Naive thymus-derived CD4-positive, alpha-beta T cell (primary cell): Measurements from ENCODE around the gene SCYL1. TPM values are rescaled to one million over a fixed set of nuclear protein-coding genes. Genes with fewer than 3 reads are reported as not detected.
A peak's percentile ranks its signal among the peaks of the same experiment; 100 is the strongest.
"Not testable (repeated sequence)": the region's sequence is repeated elsewhere in the genome, so short reads cannot be mapped to it uniquely, and the experiment has no call there.

Experiments used
- ATAC-seq: fragments of 150-1000 bp; cut with Tn5 transposase; 2 replicates; pipeline ENCODE4 v1.10.0; 2021; ENCODE audit warnings: mild to moderate bottlenecking, moderate library complexity
- CTCF ChIA-PET: fragments of 350-600 bp; sonication (Branson Sonifier 250); formaldehyde crosslinking; loops from one replicate; lab custom pipeline; 2021; ENCODE audit warnings: antibody characterized with exemption; lab: Charles Lee
- POLR2A ChIA-PET: fragments of 350-600 bp; sonication (Branson Sonifier 250); formaldehyde crosslinking; loops from one replicate; lab custom pipeline; 2021; ENCODE audit warnings: antibody characterized with exemption, inconsistent platforms; lab: Charles Lee
- DNase-seq, 9 donors: peaks; one replicate each; pipeline versions ENCODE4 v3.0.0 to v3.0.0-alpha.2; 2020 to 2022; ENCODE audit warnings: mixed read lengths in 1 of 9
- H3K27ac ChIP-seq: one replicate; pipeline ENCODE4 v1.7.0; 2013; ENCODE audit warnings: mild to moderate bottlenecking, low read depth, low read length, moderate library complexity
- H3K27me3 ChIP-seq, 2 donors: one replicate each; pipeline ENCODE4 v1.7.0; 2013; ENCODE audit warnings: low read length in 2 of 2, mild to moderate bottlenecking in 2 of 2, moderate library complexity in 2 of 2; ENCODE audit not compliant: control insufficient read depth in 2 of 2, insufficient read depth in 2 of 2
- H3K36me3 ChIP-seq, 3 experiments: 1 replicate in 2 of 3; 2 replicates in 1 of 3; pipeline ENCODE4 v1.7.0; 2013; ENCODE audit warnings: low read length in 3 of 3, mild to moderate bottlenecking in 3 of 3, moderate library complexity in 1 of 3; ENCODE audit not compliant: insufficient read depth in 3 of 3, control insufficient read depth in 2 of 3
- H3K4me1 ChIP-seq, 2 donors: one replicate each; pipeline ENCODE4 v1.7.0; 2013; ENCODE audit warnings: low read length in 2 of 2, mild to moderate bottlenecking in 2 of 2, moderate library complexity in 1 of 2; ENCODE audit not compliant: control insufficient read depth in 2 of 2, insufficient read depth in 2 of 2
- H3K4me3 ChIP-seq: 2 replicates; pipeline ENCODE4 v1.7.0; 2013; ENCODE audit warnings: mild to moderate bottlenecking, low read length
- H3K9me3 ChIP-seq, 3 experiments: 1 replicate in 2 of 3; 2 replicates in 1 of 3; pipeline ENCODE4 v1.7.0; 2013; ENCODE audit warnings: low read length in 3 of 3; ENCODE audit not compliant: control insufficient read depth in 2 of 3
- H3K27ac Mint-ChIP-seq, 9 donors: one replicate each; pipeline ENCODE4 v1.8.0; 2020 to 2022; ENCODE audit warnings: mixed read lengths in 9 of 9, mild to moderate bottlenecking in 8 of 9, moderate library complexity in 5 of 9, inconsistent platforms in 2 of 9
- H3K27me3 Mint-ChIP-seq, 5 donors: one replicate each; pipeline ENCODE4 v1.8.0; 2021 to 2022; ENCODE audit warnings: mixed read lengths in 5 of 5, mild to moderate bottlenecking in 1 of 5
- H3K36me3 Mint-ChIP-seq, 5 donors: one replicate each; pipeline ENCODE4 v1.8.0; 2020 to 2022; ENCODE audit warnings: mixed read lengths in 5 of 5, mild to moderate bottlenecking in 3 of 5, inconsistent platforms in 1 of 5
- H3K4me1 Mint-ChIP-seq, 7 donors: one replicate each; pipeline ENCODE4 v1.8.0; 2020 to 2022; ENCODE audit warnings: mixed read lengths in 7 of 7, mild to moderate bottlenecking in 3 of 7, inconsistent platforms in 1 of 7
- H3K4me3 Mint-ChIP-seq, 10 donors: one replicate each; pipeline ENCODE4 v1.8.0; 2020 to 2022; ENCODE audit warnings: mild to moderate bottlenecking in 10 of 10, mixed read lengths in 10 of 10, moderate library complexity in 6 of 10, inconsistent platforms in 2 of 10
- H3K9me3 Mint-ChIP-seq, 11 donors: one replicate each; pipeline ENCODE4 v1.8.0; 2020 to 2022; ENCODE audit warnings: mixed read lengths in 11 of 11, mild to moderate bottlenecking in 4 of 11, inconsistent platforms in 1 of 11, moderate library complexity in 1 of 11
- intact Hi-C, 2 donors: fragments of 100-400 bp; cut with micrococcal nuclease; formaldehyde crosslinking; loops; one replicate each; pipeline ENCODE4 v1.15.1; 2023
- polyA plus RNA-seq, 2 donors: library from polyadenylated mRNA; unstranded; fragments of 300-500 nt; fragmentation: Illumina TruSeq; gene quantifications; one replicate each; pipeline ENCODE4 v1.2.3, GENCODE V29; 2021
- total RNA-seq, 6 experiments: library from RNA in 5 of 6; stranded (reverse) in 5 of 6; gene quantifications; 1 replicate in 5 of 6; 2 replicates in 1 of 6; pipeline ENCODE4 v1.2.3 and lab custom pipeline; 2021 to 2026

SCYL1 gene
- total and polyA plus RNA-seq, 7 experiments from 2014 or later, result 27.0 to 79.8 (median 69.1) TPM

GRCh38 chr11:65512311-65512710, 12.6 kb upstream of the SCYL1 start:
- peaks cover 4 to 13% of the 10 kb centered on the region in 2 donors for H3K4me1 ChIP-seq
- not testable (repeated sequence) for H3K9me3 ChIP-seq, H3K36me3 Mint-ChIP-seq, H3K27me3 Mint-ChIP-seq, H3K4me3 ChIP-seq, DNase-seq, H3K36me3 ChIP-seq, H3K4me3 Mint-ChIP-seq, H3K27ac Mint-ChIP-seq, ATAC-seq, H3K27me3 ChIP-seq, H3K27ac ChIP-seq
- Mint-ChIP-seq H3K9me3 (peaks cover 0 to 11% (median 0%) of the 10 kb centered on the region in 11 donors), H3K4me1 (peaks cover 20 to 28% (median 25%) of the 10 kb centered on the region in 7 donors)
- intact Hi-C loops, result loop anchor here in 1 of 2 donors (5.0 kb wide), 1 partner anchor 400 kb away; the partner anchor contains the start of gene TM7SF2
- CTCF ChIA-PET, result interaction anchor here (0.8 to 1.4 kb wide), 6 partner anchors 41 to 197 kb away, joined by 3 to 7 read pairs (median 4); no protein-coding TSS in a partner anchor
- POLR2A ChIA-PET, result interaction anchor here (1.1 to 27.5 kb wide), 7 partner anchors 9 to 157 kb away, joined by 3 to 2591 read pairs (median 22); partner anchors contain the start of genes MALAT1 and NEAT1

GRCh38 chr11:65516135-65516968, 8.5 kb upstream of the SCYL1 start:
- no peak overlapping the region for H3K27ac ChIP-seq
- Mint-ChIP-seq H3K27ac (peak overlapping the region; percentile 13 to 92 (median 68)), H3K4me1 (peaks cover 9 to 11% (median 11%) of the 10 kb centered on the region in 7 donors), H3K27me3 (no peaks in the 10 kb centered on the region), H3K36me3 (no peaks in the 10 kb centered on the region), H3K4me3 (peak overlapping the region in 1 of 10 donors; percentile 48), H3K9me3 (no peaks in the 10 kb centered on the region)
- H3K9me3 ChIP-seq, result no peaks in the 10 kb centered on the region
- DNase-seq (peak in 1 of 9 donors; percentile 13), ATAC-seq (peak; percentile 26)
- no peak overlapping the region for H3K4me3 ChIP-seq
- CTCF ChIA-PET, result interaction anchor here (0.5 to 0.9 kb wide), 3 partner anchors 72 to 740 kb away, joined by 3 to 4 read pairs (median 3); no protein-coding TSS in a partner anchor
- intact Hi-C loops, result no loop called here
- no peaks in the 10 kb centered on the region for H3K4me1 ChIP-seq
- no peaks in the 10 kb centered on the region for H3K36me3 ChIP-seq
- POLR2A ChIA-PET, result interaction anchor here (1.1 to 9.6 kb wide), 8 partner anchors 9 to 92 kb away, joined by 3 to 97 read pairs (median 6); partner anchors contain the start of gene MALAT1
- H3K27me3 ChIP-seq, result no peaks in the 10 kb centered on the region

DNA sequence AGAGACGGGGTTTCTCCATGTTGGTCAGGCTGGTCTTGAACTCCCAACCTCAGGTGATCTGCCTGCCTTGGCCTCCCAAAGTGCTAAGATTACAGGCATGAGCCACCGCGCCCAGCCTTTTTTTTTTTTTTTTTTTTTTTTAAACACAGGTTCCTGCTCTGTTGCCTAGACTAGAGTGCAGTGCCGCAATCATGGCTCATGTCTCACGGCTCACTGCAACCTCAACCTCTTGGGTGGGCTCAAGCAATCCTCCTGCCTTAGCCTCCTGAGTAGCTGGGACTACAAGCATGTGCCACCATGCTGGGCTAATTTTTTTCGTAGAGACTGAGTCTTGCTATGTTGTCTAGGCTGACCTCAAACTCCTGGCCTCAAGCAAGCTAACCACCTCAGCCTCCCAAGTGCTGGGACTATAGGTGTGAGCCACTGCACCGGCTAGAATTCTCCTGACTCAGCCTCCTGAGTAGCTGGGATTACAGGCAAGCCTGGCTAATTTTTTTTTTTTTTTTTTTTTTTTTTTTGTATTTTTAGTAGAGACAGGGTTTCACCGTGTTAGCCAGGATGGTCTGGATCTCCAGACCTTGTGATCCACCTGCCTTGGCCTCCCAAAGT, 5.8 kb upstream of the SCYL1 start:
- H3K27me3 Mint-ChIP-seq, H3K27me3 ChIP-seq, DNase-seq, intact Hi-C loops, H3K36me3 ChIP-seq, H3K36me3 Mint-ChIP-seq, H3K9me3 ChIP-seq, CTCF ChIA-PET, ATAC-seq, H3K4me3 ChIP-seq, H3K9me3 Mint-ChIP-seq, H3K27ac ChIP-seq: not testable (repeated sequence)
- Mint-ChIP-seq H3K4me1 (peaks cover 27 to 37% (median 35%) of the 10 kb centered on the region in 7 donors), H3K4me3 (peak overlapping the region in 1 of 10 donors; percentile 29), H3K27ac (peak overlapping the region in 2 of 9 donors; percentile 12 to 36)
- H3K4me1 ChIP-seq, result peaks cover 11 to 16% of the 10 kb centered on the region in 2 donors
- POLR2A ChIA-PET, result interaction anchor here (0.6 to 9.6 kb wide), 7 partner anchors 8 to 161 kb away, joined by 3 to 97 read pairs (median 3); partner anchors contain the start of gene MALAT1

GRCh38 chr11:65521777-65522521, 2.9 kb upstream of the SCYL1 start:
- not testable (repeated sequence) for ATAC-seq, H3K36me3 ChIP-seq, H3K36me3 Mint-ChIP-seq, H3K9me3 ChIP-seq, H3K27me3 Mint-ChIP-seq, H3K27me3 ChIP-seq, H3K9me3 Mint-ChIP-seq
- Histone ChIP-seq H3K4me3 (peak overlapping the region; percentile 46), H3K27ac (peak overlapping the region; percentile 73), H3K4me1 (peaks cover 27 to 34% of the 10 kb centered on the region in 2 donors)
- intact Hi-C loops, result loop anchor here in 1 of 2 donors (2.0 kb wide), 1 partner anchor 13 kb away; no protein-coding TSS in a partner anchor
- POLR2A ChIA-PET, result interaction anchor here (0.6 to 9.6 kb wide), 9 partner anchors 9 to 511 kb away, joined by 3 to 97 read pairs (median 3); partner anchors contain the start of gene MALAT1
- H3K4me1 Mint-ChIP-seq, result peaks cover 27 to 49% (median 42%) of the 10 kb centered on the region in 7 donors
- CTCF ChIA-PET, result interaction anchor here (0.7 to 1.1 kb wide), 2 partner anchors 23 to 166 kb away, joined by 3 read pairs; partner anchors contain the start of gene MALAT1
- H3K27ac Mint-ChIP-seq, result peak overlapping the region; percentile 76 to 98 (median 93)
- H3K4me3 Mint-ChIP-seq, result peak overlapping the region; percentile 85 to 94 (median 86)
- peak in 7 of 9 donors; percentile 42 to 78 (median 62) for DNase-seq

- ATAC-seq, H3K27me3 Mint-ChIP-seq, H3K9me3 ChIP-seq, H3K27me3 ChIP-seq, H3K9me3 Mint-ChIP-seq: not testable (repeated sequence)
- intact Hi-C loops, result loop anchor here in 1 of 2 donors (2.0 kb wide), 1 partner anchor 14 kb away; no protein-coding TSS in a partner anchor
- peak overlapping the region; percentile 50 for H3K4me3 ChIP-seq
- ChIA-PET CTCF (interaction anchor here (1.1 kb wide), 1 partner anchor 106 kb away, joined by 3 read pairs; no protein-coding TSS in a partner anchor), POLR2A (interaction anchor here (0.9 to 9.6 kb wide), 7 partner anchors 19 to 99 kb away, joined by 3 to 213 read pairs (median 10); partner anchors contain the start of genes MALAT1 and NEAT1)
- peaks cover 27 to 56% (median 46%) of the 10 kb centered on the region in 7 donors for H3K4me1 Mint-ChIP-seq
- DNase-seq, result peak in 7 of 9 donors; percentile 53 to 71 (median 66)
- peak overlapping the region; percentile 85 to 94 (median 86) for H3K4me3 Mint-ChIP-seq
- peaks cover 27 to 34% of the 10 kb centered on the region in 2 donors for H3K4me1 ChIP-seq
- peak overlapping the region; percentile 89 to 98 (median 95) for H3K27ac Mint-ChIP-seq
- peak overlapping the region; percentile 73 for H3K27ac ChIP-seq
- peaks cover 0 to 10% (median 0%) of the 10 kb centered on the region in 5 donors for H3K36me3 Mint-ChIP-seq
- peaks cover 0 to 12% (median 0%) of the 10 kb centered on the region in 3 experiments for H3K36me3 ChIP-seq
Measured at GRCh38 chr11:65522718-65523630, 1.9 kb upstream of the SCYL1 start.
